GM23338 (cell line): Measurements from ENCODE around the gene MOGAT1.

ENCODE experiments used
- EZH2 ChIP-seq: fragments of 200-600 bp; sonication (generic); IDR thresholded peaks from one replicate; pipeline ENCODE4 v1.8.0; 2017; ENCODE audit warnings: antibody characterized with exemption, mild to moderate bottlenecking, low read depth; ENCODE audit not compliant: unreplicated experiment
- JUNB ChIP-seq: IDR thresholded peaks from one replicate; pipeline ENCODE4 v1.6.1; 2016; ENCODE audit warnings: antibody characterized with exemption; ENCODE audit not compliant: unreplicated experiment
- NANOG ChIP-seq: IDR thresholded peaks from 2 replicates; pipeline ENCODE4 v1.6.1; 2016; ENCODE audit warnings: antibody characterized with exemption, borderline replicate concordance
- POLR2AphosphoS5 ChIP-seq: IDR thresholded peaks from 2 replicates; pipeline ENCODE4 v1.6.1; 2016; ENCODE audit warnings: antibody characterized with exemption, low read depth
- TF ChIP-seq, protein P1 (sequence below), 2 experiments: fragments of 200-600 bp in 1 of 2; sonication (generic) in 1 of 2; conservative IDR thresholded peaks; 2 replicates each; pipeline versions ENCODE4 v1.5.1 to v1.6.1; 2016 to 2017; ENCODE audit warnings: antibody characterized with exemption in 2 of 2, low read depth in 2 of 2, mild to moderate bottlenecking in 2 of 2, moderate library complexity in 1 of 2
- TF ChIP-seq, protein P2 (sequence below): IDR thresholded peaks from 2 replicates; pipeline ENCODE4 v1.6.1; 2016; ENCODE audit warnings: antibody characterized with exemption

GRCh38 chr2:222668494-222669154 is 2.8 kb upstream of the MOGAT1 start:
- TF ChIP-seq POLR2AphosphoS5 (no peak), EZH2 (no peak), JUNB (no peak), NANOG (no peak)
- TF ChIP-seq, protein P1, sequence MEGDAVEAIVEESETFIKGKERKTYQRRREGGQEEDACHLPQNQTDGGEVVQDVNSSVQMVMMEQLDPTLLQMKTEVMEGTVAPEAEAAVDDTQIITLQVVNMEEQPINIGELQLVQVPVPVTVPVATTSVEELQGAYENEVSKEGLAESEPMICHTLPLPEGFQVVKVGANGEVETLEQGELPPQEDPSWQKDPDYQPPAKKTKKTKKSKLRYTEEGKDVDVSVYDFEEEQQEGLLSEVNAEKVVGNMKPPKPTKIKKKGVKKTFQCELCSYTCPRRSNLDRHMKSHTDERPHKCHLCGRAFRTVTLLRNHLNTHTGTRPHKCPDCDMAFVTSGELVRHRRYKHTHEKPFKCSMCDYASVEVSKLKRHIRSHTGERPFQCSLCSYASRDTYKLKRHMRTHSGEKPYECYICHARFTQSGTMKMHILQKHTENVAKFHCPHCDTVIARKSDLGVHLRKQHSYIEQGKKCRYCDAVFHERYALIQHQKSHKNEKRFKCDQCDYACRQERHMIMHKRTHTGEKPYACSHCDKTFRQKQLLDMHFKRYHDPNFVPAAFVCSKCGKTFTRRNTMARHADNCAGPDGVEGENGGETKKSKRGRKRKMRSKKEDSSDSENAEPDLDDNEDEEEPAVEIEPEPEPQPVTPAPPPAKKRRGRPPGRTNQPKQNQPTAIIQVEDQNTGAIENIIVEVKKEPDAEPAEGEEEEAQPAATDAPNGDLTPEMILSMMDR (conservative IDR thresholded peaks at IDR 0.05; ENCODE audit: low read depth in 2 of 2): no peak
- TF ChIP-seq, protein P2, sequence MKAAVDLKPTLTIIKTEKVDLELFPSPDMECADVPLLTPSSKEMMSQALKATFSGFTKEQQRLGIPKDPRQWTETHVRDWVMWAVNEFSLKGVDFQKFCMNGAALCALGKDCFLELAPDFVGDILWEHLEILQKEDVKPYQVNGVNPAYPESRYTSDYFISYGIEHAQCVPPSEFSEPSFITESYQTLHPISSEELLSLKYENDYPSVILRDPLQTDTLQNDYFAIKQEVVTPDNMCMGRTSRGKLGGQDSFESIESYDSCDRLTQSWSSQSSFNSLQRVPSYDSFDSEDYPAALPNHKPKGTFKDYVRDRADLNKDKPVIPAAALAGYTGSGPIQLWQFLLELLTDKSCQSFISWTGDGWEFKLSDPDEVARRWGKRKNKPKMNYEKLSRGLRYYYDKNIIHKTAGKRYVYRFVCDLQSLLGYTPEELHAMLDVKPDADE: no peak
